ENCODE measurements around the gene PNO1.

- TF ChIP-seq POLR2A (IDR thresholded peaks at IDR 0.05) (no peak), POLR2AphosphoS5 (IDR thresholded peaks at IDR 0.05; ENCODE audit: insufficient read depth in 1 of 2, low read depth in 1 of 2) (no peak)
- TF ChIP-seq, protein P1, sequence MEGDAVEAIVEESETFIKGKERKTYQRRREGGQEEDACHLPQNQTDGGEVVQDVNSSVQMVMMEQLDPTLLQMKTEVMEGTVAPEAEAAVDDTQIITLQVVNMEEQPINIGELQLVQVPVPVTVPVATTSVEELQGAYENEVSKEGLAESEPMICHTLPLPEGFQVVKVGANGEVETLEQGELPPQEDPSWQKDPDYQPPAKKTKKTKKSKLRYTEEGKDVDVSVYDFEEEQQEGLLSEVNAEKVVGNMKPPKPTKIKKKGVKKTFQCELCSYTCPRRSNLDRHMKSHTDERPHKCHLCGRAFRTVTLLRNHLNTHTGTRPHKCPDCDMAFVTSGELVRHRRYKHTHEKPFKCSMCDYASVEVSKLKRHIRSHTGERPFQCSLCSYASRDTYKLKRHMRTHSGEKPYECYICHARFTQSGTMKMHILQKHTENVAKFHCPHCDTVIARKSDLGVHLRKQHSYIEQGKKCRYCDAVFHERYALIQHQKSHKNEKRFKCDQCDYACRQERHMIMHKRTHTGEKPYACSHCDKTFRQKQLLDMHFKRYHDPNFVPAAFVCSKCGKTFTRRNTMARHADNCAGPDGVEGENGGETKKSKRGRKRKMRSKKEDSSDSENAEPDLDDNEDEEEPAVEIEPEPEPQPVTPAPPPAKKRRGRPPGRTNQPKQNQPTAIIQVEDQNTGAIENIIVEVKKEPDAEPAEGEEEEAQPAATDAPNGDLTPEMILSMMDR (IDR thresholded peaks at IDR 0.05), result no peak
Observed at GRCh38 chr2:68118816-68119215, 38.9 kb upstream of the PNO1 start.
